Epithelial cell of proximal tubule (primary cell): ENCODE data around the gene HCAR3. TPM values are rescaled to one million over a fixed set of nuclear protein-coding genes. Genes with fewer than 3 reads are reported as not detected.

Experiments used
- DNase-seq: peaks from one replicate; pipeline ENCODE4 v3.0.0-alpha.2; 2011; ENCODE audit warnings: low read depth
- H3K4me3 ChIP-seq: 2 replicates; pipeline ENCODE4 v1.5.1; 2011; ENCODE audit warnings: low read depth, mild to moderate bottlenecking, low read length
- CTCF ChIP-seq: conservative IDR thresholded peaks from 2 replicates; pipeline ENCODE4 v1.5.1; 2012; ENCODE audit warnings: low read depth, mild to moderate bottlenecking, low read length
- total RNA-seq: library from RNA; depleted of rRNA; stranded (reverse); fragments of >200 nt; gene quantifications from 2 replicates; pipeline ENCODE4 v1.2.3, GENCODE V29; 2015

The HCAR3 gene
- total RNA-seq, 1 donor from 2014 or later = not detected

GRCh38 chr12:122747224-122748135, 30.9 kb upstream of the HCAR3 start:
- TF ChIP-seq CTCF = no peak
- no peak for DNase-seq
- H3K4me3 ChIP-seq = no peak overlapping the region

- no peak for DNase-seq
- TF ChIP-seq CTCF = no peak
- H3K4me3 ChIP-seq = no peak overlapping the region
These were observed 27.4 kb upstream of the HCAR3 start for GRCh38 chr12:122743895-122744525.

- no peak for TF ChIP-seq CTCF
- no peak for DNase-seq
- no peak overlapping the region for H3K4me3 ChIP-seq
These were observed 23.7 kb upstream of the HCAR3 start for GRCh38 chr12:122740351-122740750.

GRCh38 chr12:122738571-122738970, 22.0 kb upstream of the HCAR3 start:
- H3K4me3 ChIP-seq = no peak overlapping the region
- TF ChIP-seq CTCF = no peak
- no peak for DNase-seq

- no peak overlapping the region for H3K4me3 ChIP-seq
- no peak for DNase-seq
- TF ChIP-seq CTCF = no peak
These were observed 16.0 kb upstream of the HCAR3 start for GRCh38 chr12:122732611-122733010.

- no peak overlapping the region for H3K4me3 ChIP-seq
- TF ChIP-seq CTCF = no peak
- DNase-seq = no peak
These were observed 15.6 kb upstream of the HCAR3 start for GRCh38 chr12:122732170-122732569.
